ENCODE measurements around the gene TMTC3.

Gene TMTC3

DNA sequence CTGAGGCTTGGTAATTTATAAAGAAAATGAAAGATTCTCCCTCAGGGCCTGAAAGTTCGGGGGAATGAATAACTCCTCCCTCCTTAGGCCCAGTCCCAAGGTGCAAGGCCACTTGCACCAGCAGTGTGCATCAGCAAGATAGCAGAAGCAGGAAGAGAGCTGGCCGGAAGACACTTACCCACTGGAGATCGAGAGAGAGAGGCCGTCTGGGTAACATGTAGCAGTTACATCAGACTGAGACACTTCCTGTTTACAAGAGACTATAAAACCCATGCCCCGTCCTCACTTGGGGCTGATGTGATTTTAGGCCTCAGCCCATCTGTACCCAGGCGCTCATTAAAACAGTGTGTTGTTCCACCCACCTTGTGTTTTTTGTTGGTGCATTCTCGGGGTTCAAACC is 85.2 kb downstream of the TMTC3 start:
- no peak for DNase-seq (ENCODE audit: low read depth, low spot score)

DNA sequence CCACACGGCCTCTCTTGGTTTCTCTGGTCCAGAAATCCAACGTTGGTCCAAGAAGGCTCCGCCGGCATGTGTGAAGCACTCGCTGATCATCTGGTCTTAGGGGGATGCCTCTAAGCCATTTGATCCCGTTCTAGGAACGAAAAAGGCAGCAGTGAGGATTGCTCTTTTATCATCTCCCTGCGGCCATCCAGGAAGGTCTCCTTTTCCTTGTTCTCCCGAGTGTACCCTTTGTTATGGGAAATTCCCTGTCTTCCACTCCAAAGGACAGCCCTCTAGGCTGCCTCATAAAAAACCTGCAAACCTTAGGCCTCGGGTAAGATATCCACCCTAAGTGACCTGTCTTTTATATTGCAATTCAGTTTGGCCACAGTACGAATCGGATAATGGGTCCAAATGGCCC is 85.8 kb downstream of the TMTC3 start:
- no peak for DNase-seq (ENCODE audit: low read depth, low spot score)

DNA sequence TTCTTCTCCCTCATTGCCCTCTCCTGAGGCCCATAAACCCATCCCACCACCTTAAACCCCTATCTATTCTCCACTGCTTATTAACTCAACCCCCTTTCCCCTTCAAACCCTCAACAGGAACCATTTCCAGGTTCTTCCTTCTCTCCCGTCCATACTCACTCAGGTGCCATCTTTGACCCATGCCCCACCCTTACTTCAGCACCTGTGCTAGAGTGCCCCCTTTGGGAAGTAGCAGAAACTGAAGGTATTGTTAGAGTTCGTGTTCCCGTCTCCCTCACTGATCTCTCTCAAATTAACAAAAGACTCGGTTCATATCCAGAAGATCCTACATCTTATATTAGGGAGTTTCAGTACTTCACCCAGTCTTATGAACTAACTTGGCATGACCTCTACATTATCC is 86.6 kb downstream of the TMTC3 start:
- DNase-seq (ENCODE audit: low read depth, low spot score) = no peak

DNA sequence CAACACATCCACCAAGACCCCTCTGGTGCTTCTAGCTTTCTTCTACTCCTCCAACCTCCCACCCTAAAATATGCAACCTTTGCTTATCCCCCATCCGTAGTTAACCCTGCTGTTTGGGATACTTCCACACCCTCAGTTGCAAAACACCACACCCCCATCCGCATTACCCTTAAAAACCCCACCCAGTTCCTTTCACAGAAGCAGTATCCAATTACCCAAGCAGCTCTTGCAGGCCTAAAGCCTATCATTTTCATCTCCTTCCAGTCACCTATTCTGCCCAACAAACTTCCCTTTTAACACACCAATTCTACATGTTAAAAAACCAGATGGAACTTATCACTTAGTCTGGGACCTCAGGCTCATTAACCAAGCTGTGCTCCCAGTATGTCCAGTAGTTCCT is 88.2 kb downstream of the TMTC3 start:
- DNase-seq (ENCODE audit: low read depth, low spot score) = no peak

DNA sequence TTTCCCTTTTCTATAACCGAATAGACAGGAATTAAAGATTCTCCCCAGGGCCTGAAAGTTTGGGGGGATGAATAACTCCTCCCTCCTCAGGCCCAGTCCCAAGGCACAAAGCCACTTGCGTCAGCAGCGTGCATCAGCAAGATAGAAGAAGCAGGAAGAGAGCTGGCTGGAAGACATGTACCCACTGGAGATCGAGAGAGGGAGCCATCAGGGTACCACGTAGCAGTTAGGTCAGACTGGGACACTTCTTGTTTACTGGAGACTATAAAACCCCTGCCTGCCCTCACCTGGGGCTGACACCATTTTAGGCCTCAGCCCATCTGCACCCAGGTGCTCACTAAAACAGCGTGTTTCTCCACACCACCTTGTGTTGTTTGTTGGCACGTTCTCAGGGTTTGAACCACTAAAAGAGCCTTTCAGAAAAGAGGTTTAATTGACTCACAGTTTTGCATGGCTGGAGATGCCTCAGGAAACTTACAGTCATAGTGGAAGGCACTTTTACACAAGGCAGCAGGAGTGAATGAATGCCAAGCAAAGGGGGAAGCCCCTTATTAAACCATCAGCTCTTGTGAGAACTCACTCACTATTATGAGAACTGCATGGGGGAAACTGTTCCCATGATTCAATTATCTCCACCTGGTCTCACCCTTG is 93.2 kb downstream of the TMTC3 start:
- DNase-seq (ENCODE audit: low read depth, low spot score) = no peak

DNA sequence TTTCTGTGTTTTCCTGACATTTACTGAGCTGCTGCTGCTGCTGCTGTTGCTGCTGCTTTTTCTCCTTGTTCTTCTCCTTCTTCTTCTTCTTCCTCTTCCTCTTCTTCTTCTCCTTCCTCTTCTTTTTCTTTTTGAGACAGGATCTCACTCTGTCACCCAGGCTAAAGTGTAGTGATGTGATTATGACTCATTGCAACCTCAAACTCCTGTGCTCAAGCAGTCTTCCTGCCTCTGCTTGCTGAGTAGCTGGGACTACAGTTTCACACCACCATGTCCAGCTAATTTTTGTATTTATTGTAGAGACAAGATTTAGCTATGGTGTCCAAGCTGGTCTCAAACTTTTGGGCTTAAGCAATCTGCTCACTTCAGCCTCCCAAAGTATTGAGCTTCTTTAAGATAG is 95.8 kb downstream of the TMTC3 start:
- peak; percentile 46 for DNase-seq (ENCODE audit: low read depth, low spot score)

DNA sequence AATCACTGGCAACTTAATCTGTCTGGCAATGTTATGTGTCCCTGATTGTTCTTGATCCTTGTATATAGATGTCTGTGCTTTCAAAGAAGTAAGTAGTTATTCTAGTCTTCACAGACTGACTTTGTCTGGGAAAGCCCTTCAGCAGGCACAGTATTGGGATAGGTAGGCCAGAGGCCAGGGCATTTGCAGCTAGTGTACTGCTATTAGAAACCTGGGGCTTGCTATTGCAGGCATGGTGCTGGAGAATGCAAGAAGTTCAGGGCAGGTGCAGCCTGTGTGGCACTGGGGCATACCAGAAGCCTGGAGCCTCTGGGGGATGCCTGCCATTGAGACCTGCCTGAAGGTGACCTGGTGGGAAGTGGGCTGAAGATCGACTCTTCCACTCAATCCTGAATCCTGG is 96.3 kb downstream of the TMTC3 start:
- DNase-seq (ENCODE audit: low read depth, low spot score) = no peak

DNA sequence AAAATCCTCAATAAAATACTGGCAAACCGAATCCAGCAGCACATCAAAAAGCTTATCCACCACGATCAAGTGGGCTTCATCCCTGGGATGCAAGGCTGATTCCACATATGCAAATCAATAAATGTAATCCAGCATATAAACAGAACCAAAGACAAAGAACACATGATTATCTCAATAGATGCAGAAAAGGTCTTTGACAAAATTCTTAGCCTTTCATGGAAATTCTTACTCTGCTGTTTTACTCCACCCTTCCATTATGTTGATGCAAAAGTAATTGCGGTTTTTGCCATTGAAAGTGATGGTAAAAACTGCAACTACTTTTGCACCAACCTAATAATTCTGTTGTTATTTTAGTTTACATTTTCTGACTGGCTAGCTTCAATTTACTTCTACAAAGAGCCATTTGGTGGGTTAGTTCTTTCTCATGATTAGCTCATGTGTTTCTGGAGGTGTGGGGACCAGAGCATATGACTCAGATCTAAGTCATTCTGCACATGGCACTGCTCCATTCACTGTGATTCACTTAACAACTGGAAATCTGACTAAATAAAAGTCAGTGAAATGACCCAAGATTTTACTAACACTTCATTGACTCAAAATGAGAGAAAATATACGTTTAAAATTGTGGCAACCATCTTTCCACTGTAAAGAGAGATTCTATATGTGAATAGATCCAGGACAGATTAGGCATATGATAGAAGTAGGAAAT is 99.9 kb downstream of the TMTC3 start:
- peak; percentile 92 for DNase-seq (ENCODE audit: low read depth, low spot score)

DNA sequence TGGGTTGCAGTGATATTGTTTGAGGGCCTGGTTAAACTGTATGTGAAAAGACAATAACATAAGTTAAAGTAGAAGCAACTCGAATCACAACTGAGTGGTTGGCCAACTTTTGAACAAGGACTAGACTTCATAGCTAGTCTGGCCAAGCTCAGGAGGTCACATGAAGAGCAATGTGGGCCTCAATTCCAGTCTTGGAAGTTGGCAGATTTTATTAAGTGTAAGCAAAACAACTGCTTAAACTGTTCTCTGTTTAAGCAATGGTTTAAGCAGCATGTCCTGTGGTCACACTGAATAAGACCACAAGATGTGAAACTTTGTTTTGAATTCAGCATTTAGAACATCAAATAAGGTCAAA is 100.4 kb downstream of the TMTC3 start:
- peak; percentile 69 for DNase-seq (ENCODE audit: low read depth, low spot score)

DNA sequence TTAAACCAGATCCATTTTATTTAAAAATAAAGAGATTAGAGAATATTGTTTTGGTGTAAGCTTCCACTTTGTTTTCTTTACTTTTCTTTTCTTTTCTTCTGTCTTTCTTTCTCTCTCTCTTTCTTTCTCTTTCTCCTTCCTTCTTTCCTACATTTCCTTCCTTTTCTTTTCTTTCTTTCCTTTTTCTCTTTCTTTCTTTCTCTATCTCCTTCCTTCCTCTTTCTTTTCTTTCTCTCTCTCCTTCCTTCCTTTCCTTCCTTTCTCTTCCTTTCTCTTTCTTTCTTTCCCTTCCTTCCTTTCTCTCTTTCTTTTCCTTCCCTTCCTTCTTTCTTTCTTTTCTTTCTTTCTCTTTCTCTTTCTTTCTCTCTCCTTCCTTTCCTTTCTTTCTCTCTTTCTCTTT is 100.8 kb downstream of the TMTC3 start:
- DNase-seq (ENCODE audit: low read depth, low spot score) = no peak

DNA sequence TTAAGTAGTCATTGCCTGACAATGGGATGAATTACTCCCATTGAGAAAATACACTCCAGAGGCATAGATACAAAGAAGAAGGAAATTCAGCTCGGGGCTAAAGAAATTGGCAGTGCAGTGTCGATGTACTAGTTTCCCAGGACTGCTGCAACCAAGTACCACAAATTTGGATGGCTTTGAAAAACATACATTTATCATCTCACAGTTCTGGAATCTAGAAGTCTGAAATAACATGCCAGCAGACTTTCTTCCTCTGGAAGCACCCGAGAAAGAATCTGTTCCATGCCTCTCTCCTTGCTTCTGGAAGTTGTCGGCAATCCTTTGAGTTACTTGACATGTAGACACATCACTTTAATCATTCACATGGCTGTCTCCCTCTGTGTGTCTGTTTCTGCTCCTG is 101.9 kb downstream of the TMTC3 start:
- DNase-seq (ENCODE audit: low read depth, low spot score) = no peak

DNA sequence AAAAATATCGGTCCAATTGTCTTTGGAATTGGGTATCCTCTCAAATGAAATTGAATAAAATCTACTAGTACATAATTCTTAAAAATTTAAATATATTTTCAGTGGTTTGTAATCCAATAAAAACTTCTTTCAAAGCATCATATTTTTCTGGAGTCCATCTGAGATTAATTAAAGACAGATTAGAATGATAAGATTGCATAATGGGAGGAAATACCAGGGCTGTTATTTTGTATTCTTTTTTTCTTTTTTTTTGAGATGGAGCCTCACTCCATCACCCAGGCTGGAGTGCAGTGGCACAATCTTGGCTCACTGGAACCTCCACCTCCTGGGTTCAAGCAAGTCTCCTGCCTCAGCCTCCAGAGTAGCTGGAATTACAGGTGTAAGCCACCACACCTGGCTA is 103.8 kb downstream of the TMTC3 start:
- no peak for DNase-seq (ENCODE audit: low read depth, low spot score)

DNA sequence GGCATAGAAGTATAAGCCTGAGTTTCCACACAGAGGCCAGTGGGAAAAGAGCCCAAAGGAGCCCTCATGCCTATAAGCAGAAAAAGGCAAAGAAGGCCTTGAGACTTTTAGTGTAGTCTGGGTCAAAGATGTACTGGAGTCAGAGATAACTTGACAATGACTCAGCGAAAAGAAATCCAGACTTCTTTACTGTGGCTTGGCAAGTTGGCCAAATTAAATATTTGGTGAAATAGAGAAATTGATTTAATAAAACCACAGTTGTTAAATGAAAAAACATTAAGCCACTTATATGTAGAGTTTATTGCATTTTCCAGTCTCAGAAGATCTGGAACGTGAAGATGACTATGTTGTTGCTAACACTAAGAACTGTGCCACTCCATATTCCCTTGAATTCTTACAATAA is 105.1 kb downstream of the TMTC3 start:
- peak; percentile 74 for DNase-seq (ENCODE audit: low read depth, low spot score)

DNA sequence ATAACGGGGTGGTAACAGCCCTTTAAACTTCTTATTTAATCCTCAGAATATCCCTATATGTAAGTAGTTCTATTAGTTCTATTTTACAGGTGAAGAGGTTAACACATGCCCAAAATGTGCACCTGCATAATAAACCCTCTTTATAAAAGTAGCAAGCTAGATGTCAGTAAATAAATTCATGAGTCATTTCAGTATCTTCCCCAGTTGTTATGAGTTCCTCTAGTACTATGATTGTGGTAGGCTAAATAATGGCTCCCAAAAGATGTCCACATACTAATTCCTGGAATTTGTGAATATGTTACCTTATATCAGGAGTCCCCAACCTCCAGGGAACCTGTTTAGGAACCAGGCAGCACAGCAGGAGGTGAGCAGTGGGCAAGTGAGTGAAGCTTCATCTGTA is 106.5 kb downstream of the TMTC3 start:
- no peak for DNase-seq (ENCODE audit: low read depth, low spot score)

Data from astrocyte of the hippocampus (primary cell).